Activated CD4-positive, alpha-beta T cell treated with anti-CD3 and anti-CD28 coated beads, Interleukin-2, amount 50 U/mL, for 1 hour (primary cell): Measurements from ENCODE around the gene RNF207.

ENCODE experiments used
- DNase-seq: peaks from one replicate; pipeline ENCODE4 v3.0.0-alpha.2; 2020

RNF207 gene

DNA sequence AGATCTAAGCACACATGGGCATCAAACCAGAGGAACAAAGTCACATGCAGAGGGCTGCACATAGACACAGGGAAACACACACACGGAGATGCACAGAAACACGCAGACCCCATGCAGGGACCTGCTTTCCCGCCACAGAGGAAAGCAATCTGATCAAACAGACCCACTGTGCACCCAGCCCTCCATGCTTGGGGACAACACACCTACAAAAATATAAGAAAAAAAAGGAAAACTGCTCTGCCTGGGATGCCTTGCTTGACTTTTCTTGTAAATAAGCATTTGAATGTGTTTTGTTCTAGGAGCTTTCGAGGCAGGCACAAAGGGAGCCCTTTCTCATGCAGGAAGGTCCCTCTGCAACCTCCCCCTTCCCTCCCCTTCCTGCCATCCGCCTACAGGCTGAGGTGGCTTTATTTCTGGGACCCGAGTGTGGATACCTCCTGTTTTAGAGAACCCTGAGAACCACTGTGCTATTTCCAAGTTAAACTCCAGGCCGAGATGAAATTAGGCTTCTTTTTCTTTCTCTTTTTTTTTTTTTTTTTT, 33.4 kb downstream of the RNF207 start:
- DNase-seq, result no peak

DNA sequence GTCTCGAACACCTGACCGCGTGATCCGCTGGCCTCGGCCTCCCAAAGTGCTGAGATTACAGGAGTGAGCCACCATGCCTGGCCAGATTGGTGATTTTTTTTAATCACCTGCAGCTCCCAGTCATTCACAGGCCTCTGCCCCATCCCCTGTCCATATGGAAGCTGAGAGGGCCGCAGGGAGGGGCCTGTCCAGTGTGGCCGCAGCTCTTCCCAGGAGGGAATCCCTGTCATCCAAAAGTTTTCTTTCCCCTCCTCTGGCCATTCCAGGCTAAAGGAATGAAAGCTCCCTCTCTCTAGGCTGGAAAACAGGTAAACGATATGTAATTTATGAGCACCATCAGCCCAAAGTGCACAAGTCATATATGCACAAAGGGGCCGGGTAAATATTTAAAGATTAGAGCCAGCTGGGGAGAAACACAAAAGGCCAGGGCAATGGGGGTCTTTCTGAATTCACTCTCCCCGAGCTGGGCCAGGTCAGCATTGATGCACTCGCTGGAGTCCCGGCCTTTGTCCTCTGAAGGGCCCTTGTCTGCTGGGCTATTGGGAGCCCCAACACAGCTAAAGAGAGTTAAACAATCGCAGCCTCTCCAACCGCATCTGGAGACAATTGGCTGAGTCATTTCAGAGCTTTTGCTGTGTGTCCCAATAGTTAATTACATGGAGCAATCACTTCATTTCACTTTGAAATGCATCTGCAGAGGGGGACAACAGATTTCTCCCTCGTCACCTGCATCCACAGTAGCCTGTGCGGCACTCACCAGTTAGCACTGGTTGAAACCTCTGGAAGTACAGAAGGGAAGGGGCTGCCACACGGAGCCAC, 34.2 kb downstream of the RNF207 start:
- DNase-seq, result no peak

DNA sequence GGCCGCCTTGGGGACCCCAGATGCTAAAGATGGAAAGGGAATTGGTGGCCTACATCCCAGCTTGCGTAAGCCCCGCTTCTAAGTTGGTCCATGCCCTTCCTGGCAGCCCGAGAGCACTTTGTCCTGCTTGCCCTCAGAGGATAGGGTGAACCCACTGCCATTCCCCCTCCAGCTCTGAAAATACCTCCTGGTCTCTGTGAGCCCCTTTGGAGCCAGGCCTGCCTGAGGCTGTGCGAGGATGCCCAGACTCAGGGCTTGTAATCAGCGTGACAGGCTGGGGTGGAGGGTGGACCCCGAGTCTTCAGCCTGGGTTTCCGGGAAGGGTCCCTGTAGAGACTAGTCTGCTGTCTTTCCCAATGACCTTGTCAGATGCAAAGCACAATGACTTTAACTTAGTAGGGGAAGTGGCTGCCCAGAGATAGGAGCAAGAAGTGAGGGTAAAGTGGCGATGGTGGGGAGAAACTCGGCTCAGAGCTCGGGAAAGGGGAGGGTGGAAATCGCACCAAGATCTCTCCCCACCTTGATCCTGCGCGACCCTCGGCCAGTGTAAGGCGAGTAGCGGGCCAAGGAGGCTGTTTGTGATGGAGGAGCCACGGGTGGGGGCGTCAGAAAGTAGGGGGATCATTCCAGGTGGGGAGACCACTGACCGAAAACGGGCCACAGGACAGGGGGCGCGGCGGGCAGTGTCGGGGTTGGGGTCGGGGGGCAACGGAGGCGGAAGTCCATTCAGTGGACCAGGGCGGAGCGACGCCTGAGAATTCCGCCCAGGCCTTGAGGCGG, 35.4 kb downstream of the RNF207 start:
- no peak for DNase-seq

DNA sequence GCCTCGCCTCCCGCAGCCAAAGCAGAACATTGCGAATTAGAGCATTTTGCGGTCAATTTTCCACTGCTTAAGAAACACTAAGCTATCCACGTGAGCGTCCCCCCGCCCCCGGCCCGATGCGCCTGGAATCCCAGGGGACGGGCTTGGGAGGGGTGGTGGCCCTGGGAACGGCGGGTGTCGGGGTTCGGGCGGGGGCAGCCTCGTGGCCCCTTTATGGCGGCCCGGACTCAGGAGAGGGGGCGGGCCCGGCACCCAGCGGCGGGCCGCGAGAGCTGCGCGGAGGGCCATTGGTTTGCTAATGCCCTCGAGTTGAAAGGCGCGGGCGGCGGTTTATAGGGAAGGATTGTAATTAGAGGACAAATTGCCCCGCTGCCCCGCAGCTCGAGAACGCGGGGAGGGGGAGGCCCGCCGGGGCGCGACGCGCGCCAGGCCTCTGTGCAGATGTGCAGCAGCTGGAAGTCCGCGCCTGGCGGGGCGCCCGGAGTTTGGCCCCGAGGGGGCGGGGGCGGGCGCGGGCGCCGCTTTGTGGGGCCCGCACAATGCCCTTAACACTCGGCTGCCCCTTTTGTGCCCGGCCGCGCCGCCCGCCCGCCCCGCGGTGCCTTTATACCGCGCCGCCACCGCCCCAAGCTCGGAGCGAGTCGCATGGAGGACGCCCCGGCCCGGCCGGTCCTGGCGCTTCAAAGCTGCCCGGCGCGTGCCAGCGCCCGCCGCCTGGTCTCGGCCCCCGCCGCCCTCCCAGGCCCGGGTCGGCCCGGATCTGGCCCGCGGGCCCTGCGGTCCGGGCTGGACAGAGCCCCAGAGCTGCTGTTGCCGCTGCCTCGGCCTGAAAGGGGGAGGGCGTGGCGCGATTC, 36.2 kb downstream of the RNF207 start:
- DNase-seq, result no peak

DNA sequence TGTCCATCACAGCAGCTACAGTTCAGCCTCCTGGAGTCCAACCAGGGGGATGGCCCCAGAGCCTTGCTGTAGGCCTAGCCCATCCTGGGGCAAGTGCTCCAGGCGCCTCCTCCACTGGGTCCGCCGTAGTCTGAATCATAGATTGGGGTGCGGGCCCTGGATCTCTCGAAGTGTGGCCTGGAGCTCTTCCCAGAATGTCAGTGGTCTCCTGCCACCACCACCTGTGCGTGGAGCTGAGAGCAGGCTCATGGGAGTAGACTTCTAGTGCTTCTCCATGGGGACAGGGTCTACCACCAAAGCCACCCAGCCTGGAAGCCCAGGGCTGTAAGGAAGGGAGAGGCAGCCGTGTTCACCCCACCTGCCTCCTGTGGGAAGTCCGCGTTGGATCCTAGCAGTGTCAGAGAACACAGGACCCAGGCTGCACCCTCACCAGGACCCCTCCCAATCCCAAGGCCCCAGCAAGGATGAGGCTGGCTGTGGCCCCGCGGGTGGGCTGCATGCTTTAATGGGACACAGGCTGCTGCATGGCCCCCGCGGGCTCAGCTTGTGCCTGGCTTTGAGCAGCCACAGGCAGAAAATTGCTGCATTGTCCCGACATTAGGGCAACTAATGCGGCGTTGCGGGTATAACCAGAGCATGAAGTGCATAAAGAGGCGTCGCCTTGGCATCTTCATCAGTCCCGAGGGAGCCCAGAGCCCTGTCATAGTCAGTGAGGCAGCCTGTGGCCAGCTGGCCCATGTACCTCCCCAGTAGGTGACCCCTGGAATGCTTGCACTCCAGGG, 37.3 kb downstream of the RNF207 start:
- DNase-seq, result no peak

DNA sequence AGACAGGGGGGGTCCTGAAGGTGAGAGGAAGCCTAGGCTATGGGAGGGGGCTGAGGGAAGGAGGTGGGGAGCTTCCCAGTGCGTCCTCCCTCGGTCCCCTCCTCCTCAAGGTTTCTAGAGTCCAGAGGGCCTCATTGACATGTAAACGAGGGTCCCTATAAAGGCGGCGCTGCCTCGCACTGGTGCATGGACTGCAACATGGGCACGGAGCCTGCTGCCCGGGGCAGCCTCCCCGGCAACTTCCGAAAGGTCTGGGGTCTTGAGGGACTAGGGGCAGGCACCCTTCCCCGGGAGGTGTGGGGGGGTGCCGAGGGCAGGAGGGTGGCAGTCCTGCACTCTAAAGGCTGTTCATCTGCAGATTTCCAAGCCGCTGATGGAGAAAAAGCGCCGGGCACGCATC, 38.1 kb downstream of the RNF207 start, which contains the start of gene HES3:
HES3 (plus strand) TSS at position 187 of the 400 bp plus-strand sequence; CDS start at position 374, 187 bp downstream.
- DNase-seq, result no peak

DNA sequence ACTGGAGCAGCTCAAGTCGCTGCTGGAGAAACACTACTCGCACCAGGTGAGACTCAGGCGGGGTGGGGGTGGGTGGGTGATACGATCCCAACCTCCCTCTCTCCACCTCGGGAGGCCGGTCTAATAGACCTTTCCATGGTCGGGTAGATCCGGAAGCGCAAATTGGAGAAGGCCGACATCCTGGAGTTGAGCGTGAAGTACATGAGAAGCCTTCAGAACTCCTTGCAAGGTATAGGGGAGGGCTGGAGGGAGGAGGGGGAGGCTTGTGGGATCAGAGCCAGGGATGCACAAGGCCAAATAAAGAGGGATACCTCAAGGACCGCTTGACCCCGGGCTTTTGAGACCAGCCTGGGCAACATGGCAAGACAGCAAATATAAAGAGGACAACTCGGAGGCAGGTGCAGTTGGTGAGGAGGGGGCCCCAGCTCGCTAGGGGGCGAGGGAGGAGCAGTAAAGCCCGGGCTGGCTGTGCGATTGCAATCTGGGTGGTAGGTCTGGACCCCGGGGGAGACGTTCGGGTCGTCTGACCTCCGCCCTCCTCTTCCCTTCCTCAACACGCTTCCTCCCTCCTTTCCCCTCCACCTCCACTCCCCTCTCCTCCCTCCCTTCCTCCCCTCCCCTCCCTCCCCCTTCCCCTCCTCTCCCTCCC, 38.6 kb downstream of the RNF207 start:
- no peak for DNase-seq

DNA sequence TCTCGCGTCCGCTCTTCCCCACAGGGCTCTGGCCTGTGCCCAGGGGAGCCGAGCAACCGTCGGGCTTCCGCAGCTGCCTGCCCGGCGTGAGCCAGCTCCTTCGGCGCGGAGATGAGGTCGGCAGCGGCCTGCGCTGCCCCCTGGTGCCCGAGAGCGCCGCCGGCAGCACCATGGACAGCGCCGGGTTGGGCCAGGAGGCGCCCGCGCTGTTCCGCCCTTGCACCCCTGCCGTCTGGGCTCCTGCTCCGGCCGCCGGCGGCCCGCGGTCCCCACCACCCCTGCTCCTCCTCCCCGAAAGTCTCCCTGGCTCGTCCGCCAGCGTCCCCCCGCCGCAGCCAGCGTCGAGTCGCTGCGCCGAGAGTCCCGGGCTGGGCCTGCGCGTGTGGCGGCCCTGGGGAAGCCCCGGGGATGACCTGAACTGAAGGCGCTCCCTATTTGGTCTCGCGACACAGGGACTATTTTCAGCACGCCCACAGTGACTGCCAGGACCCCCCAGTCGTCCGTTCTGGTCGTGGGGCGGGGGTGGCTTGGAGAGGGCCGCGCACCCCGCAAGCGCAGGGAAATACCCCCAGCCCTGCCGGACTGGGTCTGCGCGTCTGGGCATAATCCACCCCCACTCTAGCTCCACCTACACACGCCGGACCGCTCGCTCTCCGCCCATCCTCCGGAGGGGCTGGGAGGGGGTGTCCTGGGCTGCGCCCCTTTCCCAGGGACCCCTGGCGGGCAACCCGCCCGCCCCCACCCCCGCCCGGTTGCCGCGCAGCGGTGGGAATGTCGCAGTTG, 39.4 kb downstream of the RNF207 start:
- peak; percentile 78 for DNase-seq

DNA sequence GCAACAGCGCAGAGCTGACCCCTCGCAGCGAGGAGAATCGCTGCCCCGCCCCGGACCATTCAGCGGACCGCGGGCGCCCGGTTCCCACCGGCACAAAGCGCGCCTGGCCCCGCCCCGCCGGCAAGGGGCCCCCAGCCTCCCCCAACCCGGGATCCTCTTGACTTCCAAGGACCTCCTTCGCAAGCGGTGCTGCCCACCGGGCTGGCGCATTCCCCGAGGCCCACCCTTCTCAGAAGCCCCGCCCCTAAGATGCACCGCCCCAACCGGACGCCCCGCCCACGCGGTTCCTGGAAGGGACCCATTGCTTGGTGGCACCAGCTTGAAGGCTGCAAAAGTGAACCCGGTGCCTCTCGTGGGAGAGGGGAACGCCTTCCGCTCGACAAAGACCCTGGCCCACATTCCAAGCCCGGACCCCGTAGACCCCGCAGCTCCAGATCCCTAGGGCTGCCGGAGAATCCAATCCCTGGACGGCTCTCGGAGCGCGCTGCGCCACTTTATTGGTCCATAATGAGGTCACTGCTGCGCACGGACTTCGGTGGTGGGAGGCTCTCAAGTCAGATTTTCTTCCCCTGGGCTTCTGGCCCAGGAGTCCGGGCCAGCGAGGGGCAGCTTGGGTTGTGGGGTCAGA, 40.1 kb downstream of the RNF207 start:
- DNase-seq, result peak; percentile 37

DNA sequence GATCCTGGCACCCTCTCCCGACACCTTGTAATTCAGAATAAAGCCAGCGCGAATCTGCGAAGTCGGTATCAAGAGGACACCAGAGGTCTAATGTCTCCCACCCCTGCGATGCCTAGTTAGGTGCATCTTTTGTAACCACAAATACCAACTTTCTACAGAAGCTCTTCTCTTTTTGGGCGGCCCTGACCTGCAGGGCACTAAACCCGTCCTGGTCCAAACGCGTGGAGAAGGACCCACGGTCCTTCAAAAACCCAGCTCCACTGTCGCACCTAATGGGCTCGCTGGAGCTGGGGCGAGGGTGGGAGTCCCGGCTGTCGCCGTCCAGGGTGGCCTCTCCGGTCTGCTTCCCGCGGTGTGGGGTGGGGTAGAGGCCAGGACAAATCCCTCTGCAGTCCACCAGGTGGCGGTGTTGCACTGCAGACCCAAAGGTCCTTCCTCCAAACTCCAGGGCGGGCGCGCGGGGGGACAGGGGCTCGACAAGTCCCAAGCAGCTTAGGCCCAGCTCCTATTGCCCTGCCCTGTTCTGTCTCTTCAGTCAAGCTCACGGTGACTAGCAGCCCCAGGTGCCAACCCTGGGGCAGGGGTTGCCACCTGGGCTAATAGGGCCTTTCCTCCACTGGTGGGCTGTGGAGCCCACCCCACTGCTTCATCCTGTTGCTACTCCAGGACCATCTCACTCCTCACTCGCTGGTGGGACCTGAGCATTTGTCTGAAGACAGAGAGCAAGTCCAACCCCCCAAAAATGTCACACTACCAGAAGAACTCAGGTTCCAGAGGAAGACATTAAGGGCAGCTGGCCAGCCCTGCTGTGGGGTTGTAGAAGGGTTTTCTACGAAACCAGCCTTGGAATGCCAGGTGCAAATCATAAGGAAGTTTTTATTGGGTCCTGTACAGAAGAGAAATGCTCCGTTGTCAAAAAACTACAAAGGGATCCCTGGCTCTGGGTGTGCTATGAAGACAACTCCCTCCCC, 40.9 kb downstream of the RNF207 start:
- peak; percentile 78 for DNase-seq

DNA sequence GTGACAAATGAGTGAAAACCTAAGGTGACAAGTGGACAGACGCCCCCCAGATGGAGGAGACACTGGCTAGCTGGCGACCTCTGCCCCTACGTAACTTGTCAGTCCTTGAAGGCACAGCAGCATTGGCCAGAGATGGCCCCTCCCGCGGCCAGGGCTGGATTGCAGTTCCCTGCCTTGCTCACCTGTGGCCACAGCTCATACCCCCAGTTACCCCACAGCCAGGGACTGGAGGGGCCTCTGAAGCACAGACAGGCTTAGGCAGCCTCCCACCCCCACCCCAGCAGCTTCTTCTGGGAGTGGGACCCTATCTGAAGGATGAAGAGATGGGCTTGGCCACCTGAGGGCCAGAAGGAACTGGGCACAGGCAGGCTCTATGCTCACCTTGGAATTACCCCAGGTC, 41.7 kb downstream of the RNF207 start:
- no peak for DNase-seq

DNA sequence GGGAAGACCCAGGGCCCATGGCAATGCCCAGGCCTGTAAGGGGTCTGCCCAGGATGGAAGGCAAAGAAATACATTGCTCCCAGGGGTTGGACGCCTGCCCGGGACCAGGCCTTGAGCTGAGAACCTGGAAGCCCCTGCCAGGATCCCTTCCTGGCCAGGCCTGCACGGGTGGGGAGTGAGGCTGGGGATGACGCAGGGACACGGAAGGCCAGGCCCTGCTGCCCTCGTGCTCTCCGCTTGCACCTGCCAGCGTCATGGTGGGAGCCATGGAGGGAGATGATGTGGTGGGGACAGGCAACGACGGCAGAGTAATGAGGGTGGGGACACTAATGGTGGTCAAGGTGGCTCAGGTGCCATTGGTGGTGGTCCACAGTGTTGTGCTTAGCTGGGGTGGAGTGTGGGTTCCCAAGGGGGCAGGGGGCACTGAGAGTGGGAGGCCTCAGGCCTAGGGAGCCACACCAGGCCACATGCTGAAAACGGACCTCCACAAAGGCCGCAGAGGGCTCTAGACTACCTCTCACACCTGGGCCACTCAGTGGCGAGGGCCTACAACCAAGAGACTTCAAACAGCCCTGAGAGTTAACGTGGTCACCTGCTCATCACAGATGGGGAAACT, 42.4 kb downstream of the RNF207 start:
- DNase-seq, result no peak

DNA sequence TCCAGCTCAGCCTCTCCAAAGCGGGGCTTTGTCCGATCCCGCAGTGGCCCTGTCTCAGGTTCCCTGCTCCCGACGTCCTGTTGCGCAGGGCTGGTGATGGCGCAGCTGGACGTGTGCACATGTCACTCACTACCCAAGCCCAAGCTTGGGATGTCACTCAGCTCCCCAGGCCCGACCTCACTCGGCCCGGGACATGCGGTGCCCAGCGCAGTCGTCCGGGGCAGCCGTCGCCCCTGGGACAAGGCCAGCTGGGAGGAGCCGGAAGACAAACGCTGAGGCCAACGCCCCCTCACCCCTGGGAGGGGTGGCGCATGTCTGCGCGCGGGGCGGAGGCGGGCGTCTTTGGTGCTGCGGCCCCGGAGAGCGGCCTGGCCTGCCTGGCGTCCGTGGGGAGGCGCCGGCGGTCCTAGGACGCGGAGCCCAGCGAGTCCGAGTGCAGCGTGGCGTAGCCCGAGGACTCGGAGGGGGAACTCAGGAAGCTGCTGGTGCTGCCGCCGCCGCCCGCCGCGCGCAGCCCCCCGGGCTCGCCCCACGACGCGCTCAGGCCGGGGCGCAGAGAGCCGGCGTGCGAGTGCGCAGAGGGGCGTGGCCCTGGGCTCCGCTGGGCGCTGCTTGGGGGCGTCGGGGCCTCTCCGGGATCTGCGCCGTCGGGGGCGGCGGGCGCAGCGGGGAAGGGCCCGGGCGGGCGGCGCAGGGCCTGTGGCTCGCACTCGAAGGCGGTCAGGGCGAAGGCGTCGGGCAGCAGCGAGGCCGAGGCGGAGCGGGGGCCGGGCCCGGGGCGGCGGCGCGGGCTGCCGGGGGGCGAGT, 43.2 kb downstream of the RNF207 start:
- no peak for DNase-seq

DNA sequence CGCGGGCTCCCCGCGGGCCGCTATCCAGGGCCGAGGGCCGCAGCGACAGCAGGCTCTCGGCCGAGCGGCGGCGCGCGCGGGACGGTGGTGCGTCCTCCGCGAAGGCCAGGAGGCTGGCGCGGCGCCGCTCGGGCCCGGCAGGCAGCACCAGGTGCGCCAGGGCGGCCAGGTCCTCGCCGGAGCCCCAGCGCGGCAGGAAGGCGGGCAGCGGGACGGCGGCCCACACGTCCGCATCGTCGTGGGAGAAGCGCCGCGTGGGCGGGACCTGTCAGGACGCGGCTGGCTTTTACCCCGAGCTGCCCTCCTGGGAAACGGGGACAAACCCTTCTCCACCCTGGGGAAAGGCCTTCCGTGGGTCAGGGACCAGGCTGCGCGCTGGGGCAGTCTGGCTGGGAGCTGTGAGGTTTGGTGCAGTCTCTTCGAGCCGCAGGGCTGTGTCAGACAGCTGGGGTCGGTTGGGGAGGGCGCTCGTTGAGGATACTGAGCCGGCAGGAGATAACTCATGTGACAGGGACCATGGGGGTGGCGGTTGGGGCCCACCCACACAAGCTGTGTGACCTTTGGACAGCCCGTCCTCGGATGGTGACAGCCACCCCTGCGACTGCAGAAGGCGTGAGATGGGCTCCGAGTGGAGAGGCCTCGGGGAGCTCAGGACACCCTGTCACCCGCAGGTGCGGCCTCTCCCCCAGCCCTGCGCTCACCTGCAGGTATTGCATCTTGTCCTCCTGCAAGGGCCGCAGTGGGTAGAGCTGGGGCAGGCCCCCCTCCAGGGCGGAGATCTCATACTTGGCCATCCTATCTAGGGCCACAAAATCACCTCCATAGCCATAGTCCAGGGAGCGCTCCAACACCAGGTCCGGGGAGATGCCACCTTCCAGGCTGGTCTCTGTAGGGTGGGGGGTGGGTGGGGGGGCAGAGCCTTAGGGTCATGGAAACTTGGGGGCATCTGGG, 44.1 kb downstream of the RNF207 start:
- no peak for DNase-seq

DNA sequence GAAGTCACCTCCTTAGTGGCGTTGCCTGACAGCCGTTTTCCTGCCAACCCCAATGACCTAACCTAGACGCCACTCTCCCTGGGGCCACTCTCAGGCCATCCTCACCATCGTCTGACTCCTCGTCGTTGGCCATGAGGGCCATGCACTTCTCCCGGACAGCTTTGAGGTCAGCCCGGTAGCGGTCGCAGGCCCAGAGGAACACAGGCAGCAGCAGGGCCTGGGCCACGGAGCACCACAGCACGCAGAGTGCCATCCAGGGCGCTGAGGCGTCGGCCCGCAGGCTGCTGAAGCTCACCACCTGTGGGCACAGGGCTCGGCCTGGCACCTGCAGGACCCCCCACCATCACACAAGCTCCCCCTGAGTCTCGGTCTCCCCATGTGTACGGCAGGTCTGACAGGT, 45.3 kb downstream of the RNF207 start:
- DNase-seq, result no peak

DNA sequence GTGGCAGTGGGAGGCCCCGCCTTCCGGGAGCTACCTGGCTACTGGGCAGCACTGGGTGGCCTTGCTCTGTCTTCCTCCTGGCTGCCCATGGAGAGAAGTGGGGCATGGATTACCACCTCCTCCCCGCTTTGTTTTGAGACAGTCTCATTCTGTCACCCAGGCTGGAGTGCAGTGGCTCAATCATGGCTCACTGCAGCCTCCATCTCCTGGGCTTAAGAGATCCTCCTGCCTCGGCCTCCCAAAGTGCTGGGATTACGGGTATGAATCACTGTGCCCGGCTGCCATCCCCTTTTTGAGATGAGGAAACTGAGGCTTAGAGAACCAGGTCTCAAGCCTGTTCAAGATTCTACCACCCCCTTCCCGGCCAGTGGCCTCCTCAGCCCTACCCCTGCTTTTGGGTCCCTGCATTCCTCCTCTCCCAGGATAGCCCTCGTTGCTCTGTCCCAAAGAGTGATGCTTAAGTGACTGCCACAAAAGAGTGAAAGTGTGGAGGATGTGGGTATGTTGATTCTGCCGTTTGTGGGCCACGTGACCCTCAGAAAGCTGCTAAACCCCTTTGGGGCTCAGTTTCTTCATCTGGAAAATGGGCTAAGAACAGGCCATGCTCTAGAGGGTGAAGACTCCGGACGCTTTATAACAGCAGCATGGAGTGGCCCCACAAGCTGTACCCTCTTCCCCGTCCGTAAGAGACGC, 45.9 kb downstream of the RNF207 start:
- no peak for DNase-seq
